GM21619 (cell line): ENCODE results near the gene SETX.
"Not testable (repeated sequence)": the region's sequence is repeated elsewhere in the genome, so short reads cannot be mapped to it uniquely, and the experiment has no call there.

ENCODE experiments used
- ATAC-seq: cut with Tn5 transposase; IDR thresholded peaks from one replicate; pipeline ENCODE4 v1.9.1; 2021; ENCODE audit not compliant: unreplicated experiment

SETX gene

DNA sequence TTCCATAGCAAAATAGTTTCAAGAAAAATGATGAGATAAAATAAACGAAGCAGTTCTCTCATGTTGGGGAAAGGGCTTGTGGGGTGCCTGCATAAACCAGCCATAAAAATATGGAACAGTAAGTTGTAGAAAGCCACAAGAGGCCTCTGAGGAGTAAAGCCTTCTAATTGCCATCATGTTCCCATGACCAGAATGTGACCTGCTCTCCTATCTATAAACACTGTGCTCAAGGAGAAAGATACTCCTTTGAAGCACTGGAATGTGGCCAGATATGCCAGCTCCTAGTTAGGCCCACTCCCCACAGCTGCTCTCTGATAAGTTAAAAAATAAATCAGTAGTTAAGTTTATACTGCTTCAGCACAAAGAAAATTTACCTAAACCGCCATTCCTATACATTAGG, 65.8 kb downstream of the SETX start:
- no peak for ATAC-seq

DNA sequence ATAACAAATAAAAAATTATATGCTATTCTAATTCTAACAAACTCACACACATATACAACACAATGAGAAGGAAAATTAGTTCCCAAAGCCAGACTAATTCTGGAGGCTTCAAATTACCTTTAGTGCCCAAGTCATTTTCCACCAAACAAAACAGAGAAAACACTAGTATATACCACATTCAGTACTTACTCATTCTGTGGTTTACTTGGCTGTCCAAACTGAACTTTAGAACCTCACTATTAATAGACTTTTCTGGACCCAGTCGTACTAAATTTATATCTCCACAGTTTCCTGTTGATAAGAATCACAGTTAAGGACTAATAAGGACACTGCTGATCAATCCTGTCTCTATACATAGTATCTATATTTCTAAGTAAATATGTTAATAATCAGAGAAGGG, 66.4 kb downstream of the SETX start:
- no peak for ATAC-seq

DNA sequence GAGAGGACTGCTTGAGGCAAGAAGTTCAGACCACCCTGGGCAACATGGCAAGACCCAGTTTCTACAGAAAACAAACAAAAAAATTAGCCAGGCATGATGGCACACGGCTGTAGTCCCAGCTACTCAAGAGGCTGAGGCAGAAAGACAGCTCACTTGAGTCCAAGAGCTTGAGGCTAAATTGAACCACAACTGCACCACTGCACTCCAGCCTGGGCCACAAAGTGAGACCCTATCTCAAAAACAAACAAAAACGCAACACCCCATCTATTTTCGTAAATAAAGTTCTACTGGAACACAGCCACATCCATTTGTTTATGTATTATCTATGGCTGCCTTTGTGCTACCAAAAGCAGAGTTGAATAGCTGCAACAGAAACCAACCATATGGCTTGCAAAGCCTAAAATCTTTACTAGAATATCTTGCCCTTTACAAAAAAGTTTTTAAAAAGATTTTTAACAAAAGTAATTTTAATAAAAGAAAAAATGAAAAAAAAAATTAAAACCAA, 67.5 kb downstream of the SETX start:
- ATAC-seq = no peak

DNA sequence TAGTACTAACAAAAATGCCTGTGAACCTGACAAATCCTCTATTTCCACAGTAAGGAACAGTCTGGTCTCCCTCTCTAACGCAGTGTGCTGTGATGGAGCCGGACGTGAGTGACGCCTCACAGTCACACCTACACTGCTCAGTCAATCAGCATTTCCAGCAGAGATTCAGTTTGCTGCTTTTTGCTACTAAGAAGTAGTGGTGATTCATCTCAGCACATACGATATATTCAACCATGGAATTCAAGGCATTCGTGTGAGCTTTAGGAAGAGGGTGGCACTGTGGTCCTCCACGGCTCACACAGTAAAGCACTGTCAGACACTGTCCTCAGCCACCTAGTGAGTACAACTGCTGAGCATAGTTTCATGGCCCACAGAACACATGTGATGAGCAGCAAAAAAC, 70.9 kb downstream of the SETX start:
- ATAC-seq = no peak

DNA sequence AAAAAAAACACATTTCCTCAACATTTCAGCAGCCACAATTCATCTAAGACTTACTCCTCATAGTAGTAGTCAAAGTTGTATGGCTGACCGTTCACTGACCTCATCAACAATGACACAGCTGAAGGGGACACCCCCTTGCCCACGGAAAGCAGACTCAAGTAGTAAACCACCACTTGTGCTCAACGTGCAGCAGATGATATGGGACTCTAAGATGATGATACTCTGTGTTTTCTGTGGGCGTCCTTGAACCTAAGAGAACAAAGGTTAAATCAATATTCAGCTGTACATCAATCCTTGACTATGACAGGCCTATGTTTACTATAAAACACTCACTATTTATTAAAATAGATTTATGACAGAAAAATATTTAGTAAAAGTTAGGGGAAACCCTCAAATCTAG, 71.6 kb downstream of the SETX start:
- ATAC-seq = no peak

DNA sequence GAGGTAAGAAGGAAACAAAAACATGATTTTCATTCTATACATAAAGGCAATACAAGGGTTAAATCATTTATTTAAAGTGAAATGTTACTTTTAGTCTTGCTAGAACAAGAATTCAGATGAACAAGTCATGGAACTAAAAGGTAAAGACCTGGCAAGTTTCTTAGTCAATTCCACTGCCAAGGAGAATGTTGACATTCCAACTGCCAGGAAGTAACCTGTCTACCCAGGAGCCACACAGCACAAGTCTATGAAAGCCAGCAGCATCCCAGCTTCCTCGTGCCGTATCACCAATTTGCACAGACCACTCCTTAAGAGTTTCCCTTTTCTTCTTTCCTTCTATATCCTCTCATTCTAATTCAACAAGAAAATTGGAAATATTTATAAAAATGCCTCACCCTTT, 79.9 kb downstream of the SETX start:
- no peak for ATAC-seq

DNA sequence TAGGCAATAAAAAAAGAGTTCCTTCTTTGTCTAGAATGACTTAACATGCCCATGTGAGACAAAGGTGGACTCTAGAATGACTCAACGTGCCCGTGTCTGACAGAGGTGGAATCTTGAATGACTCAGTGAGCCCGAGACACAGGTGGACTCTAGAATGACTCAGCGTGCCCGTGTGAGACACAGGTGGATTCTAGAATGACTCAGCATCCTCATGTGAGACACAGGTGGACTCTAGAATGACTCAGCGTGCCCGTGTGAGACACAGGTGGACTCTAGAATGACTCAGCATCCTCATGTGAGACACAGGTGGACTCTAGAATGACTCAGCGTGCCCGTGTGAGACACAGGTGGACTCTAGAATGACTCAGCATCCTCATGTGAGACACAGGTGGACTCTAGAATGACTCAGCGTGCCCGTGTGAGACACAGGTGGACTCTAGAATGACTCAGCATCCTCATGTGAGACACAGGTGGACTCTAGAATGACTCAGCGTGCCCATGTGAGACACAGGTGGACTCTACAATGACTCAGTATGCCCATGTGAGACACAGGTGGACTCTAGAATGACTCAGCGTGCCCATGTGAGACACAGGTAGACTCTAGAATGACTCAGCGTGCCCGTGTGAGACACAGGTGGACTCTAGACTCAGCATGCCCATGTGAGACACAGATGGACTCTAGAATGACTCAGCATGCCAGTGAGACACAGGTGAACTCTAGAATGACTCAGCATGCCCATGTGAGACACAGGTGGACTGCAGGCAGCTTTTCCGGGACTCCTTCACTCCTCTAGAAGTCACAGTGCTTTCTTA, 84.9 kb downstream of the SETX start:
- ATAC-seq = not testable (repeated sequence)

DNA sequence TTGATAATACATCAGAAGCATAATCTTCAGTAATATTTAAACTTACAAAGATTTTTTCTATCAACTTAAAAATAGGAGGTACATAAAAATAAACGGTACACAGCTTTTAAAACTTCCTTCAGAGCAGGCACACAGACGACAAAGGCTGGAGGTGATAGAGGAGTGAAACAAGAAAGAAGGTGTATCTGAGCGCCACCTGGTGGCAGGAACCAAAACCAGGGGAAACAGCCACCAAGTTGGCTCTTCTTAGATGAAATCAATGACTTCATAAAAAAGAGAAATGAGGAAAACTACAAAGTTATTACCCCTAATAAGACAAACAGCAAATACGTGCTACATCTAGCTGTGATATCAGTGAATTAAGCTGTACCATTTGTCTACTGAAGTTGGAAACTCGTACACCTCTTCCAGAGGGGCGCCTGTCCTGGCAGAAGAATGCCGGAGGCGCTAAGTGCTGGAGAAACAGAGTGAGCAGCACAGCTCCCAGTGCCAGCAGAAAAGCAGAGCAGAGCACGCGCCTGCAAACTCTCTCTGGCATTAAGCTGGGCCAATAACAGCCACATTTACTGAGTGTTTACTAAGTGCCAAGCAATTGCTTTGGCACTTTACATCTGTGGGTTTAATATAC, 85.9 kb downstream of the SETX start:
- ATAC-seq = no peak

DNA sequence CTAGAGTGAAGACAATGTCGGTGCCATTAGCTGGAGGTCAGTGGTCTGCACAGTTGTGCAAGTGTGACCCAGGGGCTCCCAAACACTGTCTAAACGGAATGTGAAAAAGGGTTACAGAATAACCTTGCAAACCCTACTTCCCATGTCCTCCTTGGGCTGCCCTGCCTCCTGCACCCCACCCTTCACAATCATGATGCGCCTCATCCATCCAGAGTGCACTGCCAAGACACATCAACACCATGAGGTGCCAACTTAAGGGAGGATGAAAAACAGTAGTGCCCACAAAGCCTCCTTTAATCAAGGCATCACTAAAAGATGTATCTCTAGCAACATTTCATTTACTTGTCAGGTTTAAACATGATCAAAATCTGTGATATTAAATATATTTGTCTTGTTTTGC, 87.1 kb downstream of the SETX start:
- no peak for ATAC-seq

DNA sequence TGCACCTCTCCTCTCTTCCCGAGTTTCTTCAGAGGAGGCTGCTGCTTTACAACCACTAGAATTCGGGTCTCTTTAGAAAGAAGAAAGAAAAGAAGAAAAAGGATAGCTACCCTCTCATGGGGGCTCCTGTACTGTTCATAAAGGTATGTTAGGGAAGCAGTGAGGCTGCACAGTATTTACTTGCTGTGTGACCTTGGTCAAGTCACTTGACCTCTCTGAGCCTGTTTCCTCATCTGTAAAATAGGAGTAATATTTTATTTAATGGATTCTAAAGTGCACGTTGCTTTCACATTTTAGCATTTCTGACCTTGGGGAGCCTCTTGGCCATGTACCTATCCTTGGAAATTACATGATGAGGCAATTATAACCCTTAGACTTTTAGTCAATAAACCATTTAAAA, 88.8 kb downstream of the SETX start:
- ATAC-seq = no peak

DNA sequence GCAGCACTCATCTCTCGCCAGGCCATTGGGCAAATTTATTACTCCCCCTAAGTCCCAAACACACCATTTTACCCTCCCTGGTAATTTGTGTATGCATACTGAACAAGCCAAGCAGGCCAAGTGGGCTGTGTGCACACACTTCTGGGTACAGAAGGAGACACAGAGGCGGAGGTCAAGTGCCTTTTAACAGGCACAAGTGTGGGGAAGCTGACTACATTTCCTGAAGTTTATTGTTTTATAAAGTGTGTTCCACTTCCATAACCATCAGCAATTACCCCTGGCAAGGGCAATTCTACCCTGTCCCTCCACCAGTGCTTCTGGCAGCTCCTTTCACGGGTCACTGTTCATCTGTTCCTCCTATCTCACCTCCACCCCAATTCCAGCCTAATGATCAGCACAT, 93.9 kb downstream of the SETX start:
- ATAC-seq = no peak

DNA sequence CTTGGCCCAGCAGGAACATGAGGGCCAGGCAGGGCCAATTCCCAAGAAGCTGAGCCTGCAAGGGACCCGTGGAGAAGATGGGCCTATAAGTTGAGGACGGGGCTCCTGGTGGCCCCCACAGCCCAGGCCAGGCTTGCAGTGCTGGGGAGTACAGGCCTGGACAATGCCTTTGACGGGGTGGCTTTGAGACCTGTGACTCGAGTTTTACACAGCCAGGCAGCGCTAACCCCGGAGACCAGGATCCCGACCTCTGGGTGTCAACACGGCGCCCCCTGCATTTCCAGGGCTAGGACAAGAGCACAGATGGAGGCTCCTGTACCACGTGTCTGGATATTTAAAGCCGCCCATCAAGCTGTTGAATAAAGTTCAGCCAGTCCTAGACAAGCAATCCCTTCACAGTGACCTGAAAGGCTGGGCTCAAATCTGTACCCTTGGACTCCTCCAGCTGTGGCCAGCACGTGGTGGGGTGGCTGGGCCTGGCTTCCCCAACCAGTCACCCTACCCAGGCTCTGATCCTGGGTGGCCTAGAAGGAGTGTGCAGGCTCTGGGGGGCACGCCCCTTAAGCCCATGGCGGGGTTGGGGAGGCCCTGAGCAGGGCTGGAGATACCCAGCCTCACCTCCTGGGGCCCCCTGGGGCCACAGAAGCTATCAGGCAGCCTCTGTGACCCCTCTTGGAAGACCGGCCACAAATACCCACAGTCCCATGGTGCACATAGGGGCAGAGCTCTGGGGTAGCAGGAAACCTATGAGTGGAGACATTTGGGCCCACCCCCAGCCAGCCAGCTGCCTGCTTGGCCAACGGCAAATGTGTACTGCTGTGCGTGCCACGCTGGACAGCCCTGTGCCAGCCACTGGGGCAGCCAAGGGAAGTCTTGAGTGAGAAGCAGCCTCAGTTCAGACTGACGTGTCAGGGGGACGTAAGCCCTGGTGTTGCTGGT, 104.2 kb downstream of the SETX start:
- no peak for ATAC-seq

DNA sequence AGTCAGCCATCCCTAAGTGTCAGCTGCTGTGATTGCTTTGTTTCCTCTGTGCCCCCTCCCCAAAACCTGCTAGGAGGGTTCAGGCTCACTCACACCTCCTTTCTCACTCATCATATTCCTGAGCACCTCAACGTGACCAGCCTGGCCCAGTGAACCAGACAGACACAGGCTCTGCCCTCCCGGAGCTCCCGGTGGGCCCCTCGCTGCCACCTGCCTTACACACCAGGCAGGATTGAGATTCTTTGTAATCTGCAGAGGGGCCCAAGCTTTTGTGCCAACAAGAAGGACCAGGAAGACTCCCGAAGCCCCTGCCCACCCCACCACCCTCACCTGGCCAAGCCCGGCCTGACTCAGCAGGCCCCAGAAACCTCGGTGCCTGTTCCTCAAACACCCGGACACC, 105.1 kb downstream of the SETX start:
- no peak for ATAC-seq

DNA sequence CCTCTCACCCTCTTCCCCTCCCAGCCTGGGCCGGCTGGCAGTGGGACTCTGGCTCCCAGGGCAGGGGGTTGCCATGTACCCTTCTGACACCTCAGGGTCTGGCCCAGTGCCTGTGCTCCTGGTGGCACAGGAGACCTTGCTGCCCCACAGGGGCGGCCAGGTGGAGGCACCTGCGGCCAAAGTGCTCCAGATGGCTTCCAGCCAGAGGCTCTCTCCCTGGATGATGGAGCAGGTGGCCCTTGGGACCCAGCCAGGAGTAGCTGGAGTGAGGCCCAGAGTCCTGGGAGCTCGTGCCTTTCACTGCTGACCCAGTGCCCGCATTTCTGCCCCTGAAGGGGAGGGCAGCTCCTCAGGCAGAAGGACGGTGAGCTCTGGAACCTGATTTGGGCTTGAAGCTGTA, 105.7 kb downstream of the SETX start:
- no peak for ATAC-seq

DNA sequence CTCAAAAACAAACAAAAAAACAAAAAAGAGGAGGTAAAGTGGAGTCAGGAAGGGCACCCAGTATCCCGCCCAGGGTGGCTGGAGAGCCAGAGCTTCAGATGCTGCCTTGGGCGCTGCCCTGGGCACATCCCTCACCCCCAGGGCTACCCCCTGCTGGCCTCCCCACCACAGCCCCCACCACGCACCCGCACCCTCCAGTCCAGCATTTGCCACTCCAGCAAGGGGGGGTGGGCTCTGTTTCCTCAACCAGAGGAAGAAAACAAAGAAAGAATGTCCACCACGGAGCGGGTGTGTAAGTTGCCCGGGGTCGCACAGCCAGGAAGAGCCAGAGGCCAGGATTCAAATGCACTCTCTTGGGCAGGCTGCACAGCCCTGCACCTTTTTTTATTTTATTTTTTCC, 106.8 kb downstream of the SETX start:
- no peak for ATAC-seq

DNA sequence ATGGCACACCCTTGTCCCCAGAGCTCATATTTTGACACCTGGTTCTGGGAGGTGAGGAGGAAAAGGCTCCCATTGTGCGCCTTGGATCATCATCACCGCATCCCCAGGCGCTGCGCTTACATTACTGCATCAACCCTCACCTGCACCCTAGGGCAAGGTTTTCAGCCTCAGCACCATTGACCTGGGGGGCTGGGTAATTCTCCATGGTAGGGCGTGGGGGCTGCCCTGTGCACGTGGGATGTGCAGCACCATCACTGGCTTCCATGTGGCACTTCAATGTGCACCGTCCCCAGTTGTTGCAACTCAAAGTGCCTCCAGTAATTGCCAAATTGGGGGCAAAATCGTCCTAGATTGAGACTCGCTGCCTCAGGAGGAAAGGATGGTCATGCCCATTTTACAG, 109.3 kb downstream of the SETX start:
- ATAC-seq = no peak

DNA sequence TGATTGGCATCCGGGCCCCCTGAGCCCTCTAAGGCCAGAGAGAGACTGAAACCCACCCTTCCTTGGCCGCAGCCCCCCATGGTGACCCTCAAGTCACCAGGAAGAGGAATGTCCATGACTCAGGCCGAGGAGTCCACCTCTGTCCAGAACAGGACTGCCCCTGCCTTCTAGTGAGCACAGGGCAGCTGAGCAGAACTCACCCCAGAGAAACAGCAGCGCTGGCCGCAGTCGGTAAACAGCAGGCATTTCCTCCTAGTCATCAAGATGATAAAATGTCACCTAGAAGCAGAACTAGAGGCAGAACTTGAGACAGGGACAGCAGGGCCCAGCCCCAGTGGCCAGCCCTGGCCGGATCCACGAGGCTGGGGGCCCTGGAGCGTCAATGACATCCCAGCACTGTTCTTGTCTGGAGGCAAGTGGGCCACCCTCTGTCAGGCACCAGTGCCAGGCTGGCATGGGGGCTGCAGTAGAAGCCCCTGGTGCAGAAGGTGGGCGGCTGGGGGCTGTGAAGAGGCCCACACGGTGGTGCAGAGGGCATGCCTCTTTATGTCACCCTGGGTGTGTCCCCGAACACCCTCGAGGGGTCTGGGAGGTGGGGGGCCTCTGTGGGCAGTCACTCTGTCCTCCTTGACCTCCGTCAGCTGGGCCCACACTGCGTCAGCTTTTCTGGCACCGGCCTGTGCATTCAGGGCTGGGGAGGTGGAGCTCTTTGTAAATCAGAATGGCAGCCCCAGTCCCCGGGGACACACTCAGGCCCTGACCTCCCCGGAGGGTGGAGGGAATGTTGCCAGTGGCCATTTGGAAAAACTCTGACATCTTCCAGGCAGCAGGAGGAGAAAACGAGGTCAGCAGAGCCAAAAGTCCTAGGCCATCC, 110.0 kb downstream of the SETX start:
- no peak for ATAC-seq

DNA sequence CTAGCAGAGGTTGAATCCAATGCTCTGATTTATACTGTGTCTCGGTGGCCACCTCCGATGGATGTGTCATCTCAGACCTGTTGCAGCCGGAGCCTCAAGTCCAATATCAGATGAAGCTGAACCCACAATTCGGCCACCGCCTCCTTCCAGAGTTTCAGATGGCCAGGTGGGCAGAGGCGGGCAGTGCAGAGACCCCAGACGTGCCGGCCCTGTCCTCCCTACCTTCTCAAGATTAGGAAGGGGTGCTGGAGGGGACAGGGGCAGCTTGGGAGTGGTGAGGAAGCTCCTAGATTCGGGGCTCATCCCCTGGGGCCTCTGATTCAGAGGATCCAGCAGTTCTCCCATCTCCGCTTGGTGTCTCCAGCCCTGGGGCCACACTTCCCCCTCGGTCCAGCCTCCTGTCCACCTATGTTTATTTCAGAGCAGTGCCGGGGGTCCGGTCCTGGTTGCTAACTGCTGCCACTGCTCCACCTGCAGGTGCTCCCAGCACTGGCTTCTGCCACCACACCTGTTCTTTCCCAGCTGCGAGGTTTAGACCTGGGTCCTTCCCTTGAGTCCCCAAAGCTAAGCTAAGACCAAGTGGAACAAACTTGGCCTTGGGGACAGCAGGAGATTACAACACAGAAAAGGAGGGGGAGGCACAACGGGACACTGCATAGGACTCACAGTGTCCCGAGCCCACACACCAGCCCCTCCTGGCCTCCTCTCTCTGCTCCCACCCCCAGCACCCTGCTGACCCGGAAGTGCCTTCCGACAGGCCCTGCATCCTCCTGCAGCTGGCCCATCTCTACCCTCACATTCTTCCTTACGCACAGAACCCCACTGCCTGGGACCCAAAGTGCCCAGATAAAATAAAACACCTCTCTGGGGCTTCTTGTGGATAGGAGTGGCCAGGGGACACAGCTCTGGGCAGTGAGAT, 111.4 kb downstream of the SETX start:
- no peak for ATAC-seq

DNA sequence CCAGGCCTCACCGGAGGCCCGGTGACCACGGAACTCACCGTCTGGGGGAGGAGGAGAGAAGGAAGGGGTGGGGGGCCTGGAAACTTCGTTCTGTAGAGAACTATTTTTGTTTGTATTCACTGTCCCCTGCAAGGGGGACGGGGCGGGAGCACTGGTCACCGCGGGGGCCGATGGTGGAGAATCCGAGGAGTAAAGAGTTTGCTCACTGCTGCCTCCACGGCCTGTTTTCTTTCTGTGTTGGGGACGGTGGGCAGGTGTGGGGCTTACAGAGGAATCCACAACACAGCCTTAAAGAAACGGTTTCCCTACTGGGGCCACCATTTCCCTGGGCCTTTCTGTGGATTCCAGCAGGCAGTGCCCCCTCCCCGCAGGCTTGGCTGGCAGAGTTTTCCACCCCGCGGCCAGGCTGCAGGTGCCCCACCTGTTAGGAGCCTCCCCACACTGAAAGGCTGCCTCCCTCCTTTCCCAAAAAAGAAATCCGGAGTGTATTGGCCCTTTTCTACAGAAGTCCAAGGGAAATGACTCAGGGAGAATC, 112.1 kb downstream of the SETX start:
- no peak for ATAC-seq
